Neural progenitor cell (in vitro differentiated cells): ENCODE data around the gene FMNL2.

Source experiments
- EZH2 ChIP-seq: fragments of 200-600 bp; sonication (generic); IDR thresholded peaks from 2 replicates; pipeline ENCODE4 v1.6.1; 2017; ENCODE audit warnings: antibody characterized with exemption, mild to moderate bottlenecking, moderate library complexity
- EZH2phosphoT487 ChIP-seq: fragments of 200-600 bp; sonication (generic); IDR thresholded peaks from 2 replicates; pipeline ENCODE4 v1.6.1; 2017; ENCODE audit warnings: antibody characterized with exemption
- TF ChIP-seq, protein P1 (sequence below): fragments of 200-600 bp; sonication (generic); IDR thresholded peaks from 2 replicates; pipeline ENCODE4 v1.5.1; 2017; ENCODE audit warnings: antibody characterized with exemption, mild to moderate bottlenecking

DNA sequence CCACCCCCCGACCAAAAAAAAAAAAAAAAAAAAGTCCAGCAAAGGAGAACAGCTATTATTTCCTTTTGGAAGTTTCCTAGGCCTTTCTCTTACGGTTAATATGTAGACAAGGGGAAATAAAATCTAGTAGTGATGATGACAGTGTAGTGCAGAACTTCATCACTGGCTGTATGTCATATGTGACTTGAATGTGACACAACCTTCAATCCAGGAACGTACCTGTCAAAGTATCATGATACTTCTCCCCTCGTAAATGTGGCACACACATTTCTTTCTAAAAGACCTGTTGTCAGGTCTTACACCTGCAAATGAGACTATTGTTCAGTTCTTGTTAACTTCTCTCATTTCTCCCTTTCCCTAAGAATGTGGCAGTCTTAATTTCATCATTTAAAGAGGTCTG is 208.7 kb downstream of the FMNL2 start:
- TF ChIP-seq, protein P1, sequence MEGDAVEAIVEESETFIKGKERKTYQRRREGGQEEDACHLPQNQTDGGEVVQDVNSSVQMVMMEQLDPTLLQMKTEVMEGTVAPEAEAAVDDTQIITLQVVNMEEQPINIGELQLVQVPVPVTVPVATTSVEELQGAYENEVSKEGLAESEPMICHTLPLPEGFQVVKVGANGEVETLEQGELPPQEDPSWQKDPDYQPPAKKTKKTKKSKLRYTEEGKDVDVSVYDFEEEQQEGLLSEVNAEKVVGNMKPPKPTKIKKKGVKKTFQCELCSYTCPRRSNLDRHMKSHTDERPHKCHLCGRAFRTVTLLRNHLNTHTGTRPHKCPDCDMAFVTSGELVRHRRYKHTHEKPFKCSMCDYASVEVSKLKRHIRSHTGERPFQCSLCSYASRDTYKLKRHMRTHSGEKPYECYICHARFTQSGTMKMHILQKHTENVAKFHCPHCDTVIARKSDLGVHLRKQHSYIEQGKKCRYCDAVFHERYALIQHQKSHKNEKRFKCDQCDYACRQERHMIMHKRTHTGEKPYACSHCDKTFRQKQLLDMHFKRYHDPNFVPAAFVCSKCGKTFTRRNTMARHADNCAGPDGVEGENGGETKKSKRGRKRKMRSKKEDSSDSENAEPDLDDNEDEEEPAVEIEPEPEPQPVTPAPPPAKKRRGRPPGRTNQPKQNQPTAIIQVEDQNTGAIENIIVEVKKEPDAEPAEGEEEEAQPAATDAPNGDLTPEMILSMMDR = no peak
- no peak for TF ChIP-seq EZH2
- TF ChIP-seq EZH2phosphoT487 = no peak
